Neural progenitor cell (in vitro differentiated cells): ENCODE data around the gene AJUBA. TPM values are rescaled to one million over a fixed set of nuclear protein-coding genes. Genes with fewer than 3 reads are reported as not detected.
"Not testable (repeated sequence)": the region's sequence is repeated elsewhere in the genome, so short reads cannot be mapped to it uniquely, and the experiment has no call there.

Source experiments
- DNase-seq: peaks from one replicate; pipeline ENCODE4 v3.0.0-alpha.2; 2016; ENCODE audit warnings: low spot score
- H2AFZ ChIP-seq: fragments of 200-600 bp; sonication (generic); replicated peaks from 2 replicates; pipeline ENCODE4 v1.6.1; 2016; ENCODE audit warnings: antibody characterized with exemption
- H3F3A ChIP-seq: fragments of 200-600 bp; sonication (generic); 2 replicates; pipeline ENCODE4 v1.6.1; 2016; ENCODE audit warnings: antibody characterized with exemption, low read depth
- H3K27ac ChIP-seq: fragments of 200-600 bp; sonication (generic); 2 replicates; pipeline ENCODE4 v1.5.1; 2016; ENCODE audit warnings: mild to moderate bottlenecking
- H3K27me3 ChIP-seq: fragments of 200-600 bp; sonication (generic); 2 replicates; pipeline ENCODE4 v1.6.1; 2016; ENCODE audit warnings: mild to moderate bottlenecking, moderate library complexity
- H3K36me3 ChIP-seq: fragments of 200-600 bp; sonication (generic); 2 replicates; pipeline ENCODE4 v1.5.1; 2016
- H3K4me1 ChIP-seq: fragments of 200-600 bp; sonication (generic); 2 replicates; pipeline ENCODE4 v1.6.1; 2016; ENCODE audit warnings: mixed run types
- H3K4me2 ChIP-seq: fragments of 200-600 bp; sonication (generic); 2 replicates; pipeline ENCODE4 v1.6.1; 2016
- H3K4me3 ChIP-seq: fragments of 200-600 bp; sonication (generic); 2 replicates; pipeline ENCODE4 v1.5.1; 2016
- H3K79me2 ChIP-seq: fragments of 200-600 bp; sonication (generic); 2 replicates; pipeline ENCODE4 v1.6.1; 2016; ENCODE audit warnings: low read depth
- H3K9ac ChIP-seq: fragments of 200-600 bp; sonication (generic); 2 replicates; pipeline ENCODE4 v1.6.1; 2016
- H3K9me3 ChIP-seq: fragments of 200-600 bp; sonication (generic); 2 replicates; pipeline ENCODE4 v1.5.1; 2016; ENCODE audit warnings: low read depth
- H4K20me1 ChIP-seq: fragments of 200-600 bp; sonication (generic); 2 replicates; pipeline ENCODE4 v1.6.1; 2016; ENCODE audit warnings: low read depth
- H3K27ac Mint-ChIP-seq: 3 replicates; pipeline ENCODE4 v1.8.0; 2021; ENCODE audit warnings: mixed read lengths
- H3K27me3 Mint-ChIP-seq: 2 replicates; pipeline ENCODE4 v1.8.0; 2022; ENCODE audit warnings: low read depth, mild to moderate bottlenecking, inconsistent platforms, moderate library complexity, mixed read lengths; ENCODE audit not compliant: insufficient read depth
- H3K36me3 Mint-ChIP-seq: 3 replicates; pipeline ENCODE4 v1.8.0; 2021; ENCODE audit warnings: mixed read lengths
- H3K4me1 Mint-ChIP-seq: 3 replicates; pipeline ENCODE4 v1.8.0; 2021; ENCODE audit warnings: mixed read lengths
- H3K4me3 Mint-ChIP-seq: 3 replicates; pipeline ENCODE4 v1.8.0; 2021; ENCODE audit warnings: mild to moderate bottlenecking, moderate library complexity, mixed read lengths
- H3K9me3 Mint-ChIP-seq: 3 replicates; pipeline ENCODE4 v1.8.0; 2020; ENCODE audit warnings: mixed read lengths
- EZH2 ChIP-seq: fragments of 200-600 bp; sonication (generic); IDR thresholded peaks from 2 replicates; pipeline ENCODE4 v1.6.1; 2017; ENCODE audit warnings: antibody characterized with exemption, mild to moderate bottlenecking, moderate library complexity
- EZH2phosphoT487 ChIP-seq: fragments of 200-600 bp; sonication (generic); IDR thresholded peaks from 2 replicates; pipeline ENCODE4 v1.6.1; 2017; ENCODE audit warnings: antibody characterized with exemption
- total RNA-seq: library from RNA; depleted of rRNA; stranded (reverse); fragments of >200 nt; gene quantifications from 2 replicates; pipeline ENCODE4 v1.2.3, GENCODE V29; 2015; ENCODE audit warnings: low replicate concordance
- TF ChIP-seq, protein P1 (sequence below): fragments of 200-600 bp; sonication (generic); IDR thresholded peaks from 2 replicates; pipeline ENCODE4 v1.5.1; 2017; ENCODE audit warnings: antibody characterized with exemption, mild to moderate bottlenecking

Gene AJUBA
- total RNA-seq, 1 donor from 2014 or later: 99.6 TPM

DNA sequence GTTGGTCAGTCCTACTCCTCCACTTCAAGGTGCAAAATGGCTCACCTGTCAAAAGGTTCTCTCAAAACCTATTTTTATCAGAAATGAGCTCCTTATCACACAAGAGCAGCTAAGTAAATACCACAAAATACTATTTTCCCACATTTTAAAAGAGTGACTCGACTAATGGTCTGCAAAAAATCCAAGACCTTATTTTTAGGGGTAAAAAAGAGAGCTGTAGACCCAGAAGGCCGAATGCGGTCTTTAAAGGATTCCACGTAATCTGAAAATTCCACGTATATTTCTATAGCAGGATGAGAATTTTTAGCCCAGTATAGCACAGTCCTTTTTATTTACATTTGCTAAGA is 23.8 kb upstream of the AJUBA start:
- peaks cover 19% of the 10 kb centered on the region for H3K4me1 ChIP-seq
- peak overlapping the region; percentile 65 for H3K4me3 ChIP-seq
- TF ChIP-seq EZH2phosphoT487 (no peak), EZH2 (no peak)
- TF ChIP-seq, protein P1, sequence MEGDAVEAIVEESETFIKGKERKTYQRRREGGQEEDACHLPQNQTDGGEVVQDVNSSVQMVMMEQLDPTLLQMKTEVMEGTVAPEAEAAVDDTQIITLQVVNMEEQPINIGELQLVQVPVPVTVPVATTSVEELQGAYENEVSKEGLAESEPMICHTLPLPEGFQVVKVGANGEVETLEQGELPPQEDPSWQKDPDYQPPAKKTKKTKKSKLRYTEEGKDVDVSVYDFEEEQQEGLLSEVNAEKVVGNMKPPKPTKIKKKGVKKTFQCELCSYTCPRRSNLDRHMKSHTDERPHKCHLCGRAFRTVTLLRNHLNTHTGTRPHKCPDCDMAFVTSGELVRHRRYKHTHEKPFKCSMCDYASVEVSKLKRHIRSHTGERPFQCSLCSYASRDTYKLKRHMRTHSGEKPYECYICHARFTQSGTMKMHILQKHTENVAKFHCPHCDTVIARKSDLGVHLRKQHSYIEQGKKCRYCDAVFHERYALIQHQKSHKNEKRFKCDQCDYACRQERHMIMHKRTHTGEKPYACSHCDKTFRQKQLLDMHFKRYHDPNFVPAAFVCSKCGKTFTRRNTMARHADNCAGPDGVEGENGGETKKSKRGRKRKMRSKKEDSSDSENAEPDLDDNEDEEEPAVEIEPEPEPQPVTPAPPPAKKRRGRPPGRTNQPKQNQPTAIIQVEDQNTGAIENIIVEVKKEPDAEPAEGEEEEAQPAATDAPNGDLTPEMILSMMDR: no peak
- H3K9me3 Mint-ChIP-seq: peaks cover 2% of the 10 kb centered on the region
- H3K36me3 Mint-ChIP-seq: peaks cover 4% of the 10 kb centered on the region
- H4K20me1 ChIP-seq: no peaks in the 10 kb centered on the region
- H2AFZ ChIP-seq: no peak overlapping the region
- H3K9me3 ChIP-seq: no peaks in the 10 kb centered on the region
- H3K27ac ChIP-seq: no peak overlapping the region
- peak overlapping the region; percentile 46 for H3K9ac ChIP-seq
- H3K79me2 ChIP-seq: peaks cover 7% of the 10 kb centered on the region
- no peak for DNase-seq
- H3K4me3 Mint-ChIP-seq: peak overlapping the region; percentile 94
- H3K27me3 ChIP-seq: no peaks in the 10 kb centered on the region
- H3K27ac Mint-ChIP-seq: peak overlapping the region; percentile 99
- H3F3A ChIP-seq: peaks cover 42% of the 10 kb centered on the region
- peaks cover 46% of the 10 kb centered on the region for H3K4me1 Mint-ChIP-seq
- peak overlapping the region; percentile 81 for H3K4me2 ChIP-seq
- peaks cover 8% of the 10 kb centered on the region for H3K27me3 Mint-ChIP-seq
- no peaks in the 10 kb centered on the region for H3K36me3 ChIP-seq

DNA sequence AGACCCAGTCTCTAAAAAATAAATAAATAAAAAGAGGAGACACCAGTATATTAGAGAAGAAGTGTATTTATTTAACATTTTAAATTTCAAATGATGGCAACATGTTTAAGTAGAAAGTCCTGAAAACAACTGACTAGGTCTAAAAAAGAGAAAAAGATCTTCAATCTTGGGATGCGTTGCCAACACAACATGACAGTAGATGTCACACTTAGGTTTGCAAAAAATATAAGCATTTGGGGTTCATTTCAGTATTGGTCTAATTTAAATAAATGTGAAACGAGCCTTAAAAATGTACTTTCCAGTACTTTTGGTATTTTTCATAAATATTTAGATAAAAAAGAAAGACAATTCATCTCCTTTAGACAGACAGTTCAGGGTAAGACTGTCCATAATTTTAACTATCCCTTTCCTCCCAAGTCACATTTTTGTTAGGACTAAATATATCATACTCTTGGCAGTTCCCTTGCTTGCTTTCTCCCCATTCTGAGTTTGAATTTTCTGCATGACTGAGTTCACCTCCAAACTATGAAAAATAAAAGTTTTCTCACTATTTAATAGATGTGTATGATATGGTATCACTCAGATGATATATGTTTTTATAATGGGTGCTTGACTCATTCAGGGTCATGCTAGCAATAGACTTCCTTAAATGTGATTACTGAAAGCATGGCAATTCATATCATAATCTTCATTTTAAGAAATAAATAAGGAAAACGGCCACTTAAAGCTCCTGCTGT is 23.3 kb upstream of the AJUBA start:
- H3K27ac ChIP-seq: no peak overlapping the region
- Mint-ChIP-seq H3K4me1 (peaks cover 45% of the 10 kb centered on the region), H3K36me3 (peaks cover 4% of the 10 kb centered on the region), H3K27me3 (peaks cover 8% of the 10 kb centered on the region), H3K27ac (no peak overlapping the region), H3K4me3 (peak overlapping the region; percentile 94), H3K9me3 (peaks cover 2% of the 10 kb centered on the region)
- peaks cover 19% of the 10 kb centered on the region for H3K4me1 ChIP-seq
- no peak overlapping the region for H3K9ac ChIP-seq
- H3F3A ChIP-seq: peaks cover 42% of the 10 kb centered on the region
- no peak overlapping the region for H2AFZ ChIP-seq
- H3K27me3 ChIP-seq: no peaks in the 10 kb centered on the region
- DNase-seq: no peak
- no peak for TF ChIP-seq EZH2
- TF ChIP-seq, protein P1: no peak
- TF ChIP-seq EZH2phosphoT487: no peak
- H3K4me3 ChIP-seq: peak overlapping the region; percentile 65
- H3K36me3 ChIP-seq: no peaks in the 10 kb centered on the region
- H3K4me2 ChIP-seq: peak overlapping the region; percentile 81
- H4K20me1 ChIP-seq: no peaks in the 10 kb centered on the region
- H3K79me2 ChIP-seq: peaks cover 7% of the 10 kb centered on the region
- H3K9me3 ChIP-seq: no peaks in the 10 kb centered on the region

GRCh38 chr14:23004274-23004673 is 21.9 kb upstream of the AJUBA start:
- not testable (repeated sequence) for DNase-seq, H3K9me3 ChIP-seq, H2AFZ ChIP-seq, H3K9me3 Mint-ChIP-seq, H3K27me3 ChIP-seq, H3K36me3 ChIP-seq, H3K27ac ChIP-seq, H3K9ac ChIP-seq, H3K4me3 ChIP-seq, H3K27ac Mint-ChIP-seq, H4K20me1 ChIP-seq, H3K36me3 Mint-ChIP-seq, H3K79me2 ChIP-seq, H3K4me2 ChIP-seq, H3K4me3 Mint-ChIP-seq, H3K27me3 Mint-ChIP-seq
- Histone ChIP-seq H3K4me1 (peaks cover 15% of the 10 kb centered on the region), H3F3A (peaks cover 32% of the 10 kb centered on the region)
- H3K4me1 Mint-ChIP-seq: peaks cover 36% of the 10 kb centered on the region

DNA sequence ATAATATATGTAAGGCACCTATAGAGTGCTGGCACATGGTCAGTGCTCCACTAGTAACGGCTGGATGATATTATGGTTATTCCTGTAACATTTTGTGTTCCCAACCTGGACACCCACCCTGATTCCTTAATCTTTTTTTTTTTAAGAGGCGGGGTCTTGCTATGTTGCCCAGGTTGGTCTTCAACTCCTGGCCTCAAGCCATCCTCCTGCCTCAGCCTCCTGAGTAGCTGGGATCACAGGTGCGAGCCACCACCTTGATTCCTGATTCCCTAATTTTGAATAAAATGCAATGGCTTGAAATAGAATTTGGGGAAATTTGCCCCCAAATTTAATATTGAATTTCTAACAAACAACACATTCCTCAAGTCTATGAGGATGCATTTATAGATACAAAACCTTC is 20.2 kb upstream of the AJUBA start:
- H2AFZ ChIP-seq: no peak overlapping the region
- no peak overlapping the region for H3K27ac ChIP-seq
- peaks cover 15% of the 10 kb centered on the region for H3K4me1 ChIP-seq
- H3K27me3 ChIP-seq: no peaks in the 10 kb centered on the region
- H3K4me3 ChIP-seq: no peak overlapping the region
- Mint-ChIP-seq H3K27me3 (peaks cover 3% of the 10 kb centered on the region), H3K4me1 (peaks cover 26% of the 10 kb centered on the region), H3K27ac (no peak overlapping the region), H3K36me3 (no peaks in the 10 kb centered on the region), H3K4me3 (no peak overlapping the region), H3K9me3 (no peaks in the 10 kb centered on the region)
- H3K9me3 ChIP-seq: no peaks in the 10 kb centered on the region
- no peak overlapping the region for H3K9ac ChIP-seq
- DNase-seq: no peak
- peaks cover 18% of the 10 kb centered on the region for H3F3A ChIP-seq
- no peak overlapping the region for H3K4me2 ChIP-seq
- no peaks in the 10 kb centered on the region for H4K20me1 ChIP-seq
- H3K79me2 ChIP-seq: peaks cover 7% of the 10 kb centered on the region
- H3K36me3 ChIP-seq: no peaks in the 10 kb centered on the region
- no peak for TF ChIP-seq EZH2phosphoT487
